Measurements from ENCODE around the gene PUDP. TPM values are rescaled to one million over a fixed set of nuclear protein-coding genes. Genes with fewer than 3 reads are reported as not detected.

PUDP gene
- polyA plus RNA-seq, 1 experiment, result 32.0 TPM

- H3K27me3 ChIP-seq (ENCODE audit: control insufficient read depth, insufficient read depth, low read length), result no peaks in the 10 kb centered on the region
- no peaks in the 10 kb centered on the region for H3K9me3 ChIP-seq (ENCODE audit: control insufficient read depth, insufficient read depth, low read length)
- ChIA-PET POLR2A (no interaction called here), CTCF (no interaction called here)
- H3K27ac ChIP-seq (ENCODE audit: low read depth, low read length), result no peak overlapping the region
- TF ChIP-seq CTCF (IDR thresholded peaks at IDR 0.05; ENCODE audit: low read depth, low read length), result no peak
- DNase-seq (ENCODE audit: low read depth, low spot score), result no peak
- H3K4me3 ChIP-seq (ENCODE audit: low read depth, low read length), result no peak overlapping the region
Observed at GRCh38 chrX:7143941-7144525, 3.9 kb downstream of the PUDP start.

- no peaks in the 10 kb centered on the region for H3K27me3 ChIP-seq (ENCODE audit: control insufficient read depth, insufficient read depth, low read length)
- H3K4me3 ChIP-seq (ENCODE audit: low read depth, low read length), result no peak overlapping the region
- POLR2A ChIA-PET, result no interaction called here
- CTCF ChIA-PET, result no interaction called here
- no peak overlapping the region for H3K27ac ChIP-seq (ENCODE audit: low read depth, low read length)
- DNase-seq (ENCODE audit: low read depth, low spot score), result no peak
- TF ChIP-seq CTCF (IDR thresholded peaks at IDR 0.05; ENCODE audit: low read depth, low read length), result no peak
- no peaks in the 10 kb centered on the region for H3K9me3 ChIP-seq (ENCODE audit: control insufficient read depth, insufficient read depth, low read length)
Observed at GRCh38 chrX:7143076-7143475, 4.9 kb downstream of the PUDP start.

GRCh38 chrX:7139202-7140081 lies 8.5 kb downstream of the PUDP start:
- POLR2A ChIA-PET, result no interaction called here
- H3K27me3 ChIP-seq (ENCODE audit: control insufficient read depth, insufficient read depth, low read length), result no peaks in the 10 kb centered on the region
- no peaks in the 10 kb centered on the region for H3K9me3 ChIP-seq (ENCODE audit: control insufficient read depth, insufficient read depth, low read length)
- H3K4me3 ChIP-seq (ENCODE audit: low read depth, low read length), result no peak overlapping the region
- CTCF ChIA-PET, result no interaction called here
- peak; percentile 45 for DNase-seq (ENCODE audit: low read depth, low spot score)
- TF ChIP-seq CTCF (IDR thresholded peaks at IDR 0.05; ENCODE audit: low read depth, low read length), result no peak
- H3K27ac ChIP-seq (ENCODE audit: low read depth, low read length), result peak overlapping the region; percentile 47

- Histone ChIP-seq H3K4me3 (ENCODE audit: low read depth, low read length) (no peak overlapping the region), H3K9me3 (ENCODE audit: control insufficient read depth, insufficient read depth, low read length) (no peaks in the 10 kb centered on the region), H3K27ac (ENCODE audit: low read depth, low read length) (no peak overlapping the region), H3K27me3 (ENCODE audit: control insufficient read depth, insufficient read depth, low read length) (no peaks in the 10 kb centered on the region)
- TF ChIP-seq CTCF (IDR thresholded peaks at IDR 0.05; ENCODE audit: low read depth, low read length), result no peak
- POLR2A ChIA-PET, result no interaction called here
- CTCF ChIA-PET, result interaction anchor here (0.7 kb wide), 1 partner anchor 8 kb away, joined by 3 read pairs; no protein-coding TSS in a partner anchor
- no peak for DNase-seq (ENCODE audit: low read depth, low spot score)
Observed at GRCh38 chrX:7134981-7135380, 13.0 kb downstream of the PUDP start.

GRCh38 chrX:7133050-7133440 lies 14.9 kb downstream of the PUDP start:
- TF ChIP-seq CTCF (IDR thresholded peaks at IDR 0.05; ENCODE audit: low read depth, low read length), result no peak
- ChIA-PET CTCF (interaction anchor here (0.5 to 1.0 kb wide), 4 partner anchors 9 to 580 kb away, joined by 3 to 9 read pairs (median 4); partner anchors contain the start of gene PUDP), POLR2A (no interaction called here)
- Histone ChIP-seq H3K9me3 (ENCODE audit: control insufficient read depth, insufficient read depth, low read length) (no peaks in the 10 kb centered on the region), H3K27ac (ENCODE audit: low read depth, low read length) (peak overlapping the region; percentile 4), H3K4me3 (ENCODE audit: low read depth, low read length) (no peak overlapping the region), H3K27me3 (ENCODE audit: control insufficient read depth, insufficient read depth, low read length) (no peaks in the 10 kb centered on the region)
- no peak for DNase-seq (ENCODE audit: low read depth, low spot score)

Data from AG04450 (cell line).